Astrocyte (in vitro differentiated cells and primary cell): ENCODE measurements around the gene TRIAP1. TPM values are rescaled to one million over a fixed set of nuclear protein-coding genes. Genes with fewer than 3 reads are reported as not detected.

Experiments
- DNase-seq: peaks from one replicate; pipeline ENCODE4 v3.0.0-alpha.2; 2010; ENCODE audit warnings: low read depth
- FAIRE-seq: peaks from 2 replicates; lab custom pipeline; 2011; peaks lifted over from hg19 to GRCh38; lab: Jason Lieb, UNC
- H2AFZ ChIP-seq: 2 replicates; pipeline ENCODE4 v1.6.0; 2012; ENCODE audit warnings: low read depth, low read length, inconsistent platforms
- H3K27ac ChIP-seq: 2 replicates; pipeline ENCODE4 v1.5.1; 2011; ENCODE audit warnings: low read depth, low read length, inconsistent platforms
- H3K27me3 ChIP-seq: 2 replicates; pipeline ENCODE4 v1.6.0; 2011; ENCODE audit warnings: low read length, inconsistent platforms; ENCODE audit not compliant: insufficient read depth
- H3K36me3 ChIP-seq: 2 replicates; pipeline ENCODE4 v1.5.1; 2011; ENCODE audit warnings: low read length, inconsistent platforms; ENCODE audit not compliant: insufficient read depth
- H3K4me1 ChIP-seq: 2 replicates; pipeline ENCODE4 v1.5.1; 2011; ENCODE audit warnings: low read length, inconsistent platforms; ENCODE audit not compliant: insufficient read depth
- H3K4me2 ChIP-seq: 2 replicates; pipeline ENCODE4 v1.6.0; 2012; ENCODE audit warnings: low read length, inconsistent platforms
- H3K4me3 ChIP-seq: 2 replicates; pipeline ENCODE4 v1.5.1; 2011; ENCODE audit warnings: low read depth, mild to moderate bottlenecking, low read length, inconsistent platforms; ENCODE audit not compliant: insufficient read depth
- H3K79me2 ChIP-seq: 2 replicates; pipeline ENCODE4 v1.6.0; 2012; ENCODE audit warnings: mild to moderate bottlenecking, low read length, inconsistent platforms; ENCODE audit not compliant: insufficient read depth
- H3K9ac ChIP-seq: 2 replicates; pipeline ENCODE4 v1.6.0; 2012; ENCODE audit warnings: mild to moderate bottlenecking, low read length, inconsistent platforms
- H3K9me3 ChIP-seq: 2 replicates; pipeline ENCODE4 v1.5.1; 2012; ENCODE audit warnings: low read depth, mild to moderate bottlenecking, low read length, inconsistent platforms; ENCODE audit not compliant: insufficient read depth
- H4K20me1 ChIP-seq: 2 replicates; pipeline ENCODE4 v1.6.0; 2012; ENCODE audit warnings: low read length, inconsistent platforms; ENCODE audit not compliant: insufficient read depth
- H3K27ac Mint-ChIP-seq: one replicate; pipeline ENCODE4 v1.8.0; 2021; ENCODE audit warnings: mild to moderate bottlenecking, mixed read lengths; ENCODE audit not compliant: unreplicated experiment
- H3K27me3 Mint-ChIP-seq: one replicate; pipeline ENCODE4 v1.8.0; 2021; ENCODE audit warnings: low read depth, mixed read lengths; ENCODE audit not compliant: unreplicated experiment
- H3K36me3 Mint-ChIP-seq: one replicate; pipeline ENCODE4 v1.8.0; 2021; ENCODE audit warnings: low read depth, mixed read lengths; ENCODE audit not compliant: unreplicated experiment
- H3K4me1 Mint-ChIP-seq: one replicate; pipeline ENCODE4 v1.8.0; 2021; ENCODE audit warnings: low read depth, mixed read lengths; ENCODE audit not compliant: unreplicated experiment
- H3K4me3 Mint-ChIP-seq: one replicate; pipeline ENCODE4 v1.8.0; 2021; ENCODE audit warnings: mild to moderate bottlenecking, moderate library complexity, mixed read lengths; ENCODE audit not compliant: unreplicated experiment
- H3K9me3 Mint-ChIP-seq: one replicate; pipeline ENCODE4 v1.8.0; 2021; ENCODE audit warnings: mild to moderate bottlenecking, mixed read lengths; ENCODE audit not compliant: unreplicated experiment
- CTCF ChIP-seq: IDR thresholded peaks from 2 replicates; pipeline ENCODE4 v1.5.1; 2011; ENCODE audit warnings: low read depth, mild to moderate bottlenecking, inconsistent platforms, low read length, moderate library complexity; ENCODE audit not compliant: insufficient read depth
- EZH2 ChIP-seq: IDR thresholded peaks from 2 replicates; pipeline ENCODE4 v1.6.1; 2012; ENCODE audit warnings: mild to moderate bottlenecking, low read length, inconsistent platforms; ENCODE audit not compliant: insufficient read depth
- total RNA-seq: library from RNA; stranded (reverse); gene quantifications from 2 replicates; pipeline ENCODE4 v1.2.1, GENCODE V29; 2021

Gene TRIAP1
- total RNA-seq, 1 donor from 2014 or later = 54.0 TPM

GRCh38 chr12:120406069-120406468 is 40.1 kb downstream of the TRIAP1 start:
- H3K4me1 Mint-ChIP-seq = no peaks in the 10 kb centered on the region
- Histone ChIP-seq H3K27ac (no peak overlapping the region), H3K4me2 (no peak overlapping the region), H3K9me3 (no peaks in the 10 kb centered on the region), H3K27me3 (no peaks in the 10 kb centered on the region), H3K4me1 (no peaks in the 10 kb centered on the region), H3K9ac (no peak overlapping the region), H2AFZ (no peak overlapping the region), H3K36me3 (no peaks in the 10 kb centered on the region), H4K20me1 (no peaks in the 10 kb centered on the region), H3K4me3 (no peak overlapping the region), H3K79me2 (no peaks in the 10 kb centered on the region)
- no peak overlapping the region for H3K27ac Mint-ChIP-seq
- H3K4me3 Mint-ChIP-seq = no peak overlapping the region
- no peak for FAIRE-seq
- H3K27me3 Mint-ChIP-seq = peaks cover 14% of the 10 kb centered on the region
- no peaks in the 10 kb centered on the region for H3K36me3 Mint-ChIP-seq
- DNase-seq = no peak
- TF ChIP-seq CTCF = no peak
- TF ChIP-seq EZH2 = no peak
- no peaks in the 10 kb centered on the region for H3K9me3 Mint-ChIP-seq

- H3K4me1 ChIP-seq = no peaks in the 10 kb centered on the region
- Mint-ChIP-seq H3K27me3 (peaks cover 14% of the 10 kb centered on the region), H3K36me3 (no peaks in the 10 kb centered on the region), H3K9me3 (no peaks in the 10 kb centered on the region), H3K4me3 (no peak overlapping the region), H3K4me1 (no peaks in the 10 kb centered on the region), H3K27ac (no peak overlapping the region)
- no peaks in the 10 kb centered on the region for H3K79me2 ChIP-seq
- H3K27ac ChIP-seq = no peak overlapping the region
- no peak overlapping the region for H3K9ac ChIP-seq
- H3K4me2 ChIP-seq = no peak overlapping the region
- H4K20me1 ChIP-seq = no peaks in the 10 kb centered on the region
- no peak for TF ChIP-seq CTCF
- no peak overlapping the region for H3K4me3 ChIP-seq
- no peak for DNase-seq
- FAIRE-seq = no peak
- H2AFZ ChIP-seq = no peak overlapping the region
- no peaks in the 10 kb centered on the region for H3K9me3 ChIP-seq
- H3K27me3 ChIP-seq = no peaks in the 10 kb centered on the region
- no peaks in the 10 kb centered on the region for H3K36me3 ChIP-seq
Measured at GRCh38 chr12:120404271-120404670, 41.9 kb downstream of the TRIAP1 start.

GRCh38 chr12:120403869-120404268 is 42.3 kb downstream of the TRIAP1 start:
- Histone ChIP-seq H3K4me1 (no peaks in the 10 kb centered on the region), H3K9ac (no peak overlapping the region), H3K27me3 (no peaks in the 10 kb centered on the region), H3K9me3 (no peaks in the 10 kb centered on the region), H2AFZ (no peak overlapping the region), H3K27ac (no peak overlapping the region), H3K4me2 (no peak overlapping the region), H3K79me2 (no peaks in the 10 kb centered on the region), H4K20me1 (no peaks in the 10 kb centered on the region), H3K36me3 (no peaks in the 10 kb centered on the region), H3K4me3 (no peak overlapping the region)
- no peaks in the 10 kb centered on the region for H3K36me3 Mint-ChIP-seq
- H3K9me3 Mint-ChIP-seq = no peaks in the 10 kb centered on the region
- TF ChIP-seq CTCF (no peak), EZH2 (no peak)
- no peak overlapping the region for H3K27ac Mint-ChIP-seq
- H3K27me3 Mint-ChIP-seq = peaks cover 14% of the 10 kb centered on the region
- H3K4me3 Mint-ChIP-seq = no peak overlapping the region
- FAIRE-seq = no peak
- H3K4me1 Mint-ChIP-seq = no peaks in the 10 kb centered on the region
- no peak for DNase-seq
